GM23248 (cell line): ENCODE measurements around the gene GDF9.

Source experiments
- EZH2 ChIP-seq: fragments of 200-600 bp; sonication (generic); IDR thresholded peaks from 2 replicates; pipeline ENCODE4 v1.6.1; 2018; ENCODE audit warnings: antibody characterized with exemption, mild to moderate bottlenecking; ENCODE audit not compliant: insufficient read depth, poor library complexity, severe bottlenecking
- EZH2phosphoT487 ChIP-seq: fragments of 200-600 bp; sonication (generic); IDR thresholded peaks from 2 replicates; pipeline ENCODE4 v1.6.1; 2018; ENCODE audit warnings: antibody characterized with exemption, moderate library complexity, mild to moderate bottlenecking, low read depth; ENCODE audit not compliant: insufficient read depth

GRCh38 chr5:132867046-132867451 lies 780 bp upstream of the GDF9 start:
- TF ChIP-seq EZH2 (no peak), EZH2phosphoT487 (no peak)
